NCI-H2081 (cell line): ENCODE measurements around the gene SYCP2.

Experiments used
- DNase-seq, 2 experiments: peaks; one replicate each; lab custom pipeline; 2025; lab: John Stamatoyannopoulos, UW

Gene SYCP2

DNA sequence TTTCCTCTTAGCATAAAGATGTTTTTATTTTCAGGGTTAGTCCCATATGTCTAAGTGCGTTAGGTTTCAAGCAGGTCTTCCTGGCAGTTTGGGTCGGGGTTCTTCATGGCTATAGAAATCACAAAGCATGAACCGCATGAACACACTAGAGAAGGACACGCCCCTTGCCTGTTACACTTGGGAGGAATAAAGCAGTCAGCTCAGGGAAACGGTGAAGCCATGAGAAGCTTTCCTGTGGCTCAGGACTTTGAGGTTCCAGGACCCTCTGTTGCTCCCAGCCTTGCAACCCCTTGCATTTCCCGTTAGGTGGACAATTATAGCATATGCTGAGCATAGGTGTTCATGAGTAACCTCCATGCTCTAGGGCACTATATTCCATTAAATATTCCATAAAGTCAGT, 96.7 kb downstream of the SYCP2 start:
- no peak for DNase-seq

DNA sequence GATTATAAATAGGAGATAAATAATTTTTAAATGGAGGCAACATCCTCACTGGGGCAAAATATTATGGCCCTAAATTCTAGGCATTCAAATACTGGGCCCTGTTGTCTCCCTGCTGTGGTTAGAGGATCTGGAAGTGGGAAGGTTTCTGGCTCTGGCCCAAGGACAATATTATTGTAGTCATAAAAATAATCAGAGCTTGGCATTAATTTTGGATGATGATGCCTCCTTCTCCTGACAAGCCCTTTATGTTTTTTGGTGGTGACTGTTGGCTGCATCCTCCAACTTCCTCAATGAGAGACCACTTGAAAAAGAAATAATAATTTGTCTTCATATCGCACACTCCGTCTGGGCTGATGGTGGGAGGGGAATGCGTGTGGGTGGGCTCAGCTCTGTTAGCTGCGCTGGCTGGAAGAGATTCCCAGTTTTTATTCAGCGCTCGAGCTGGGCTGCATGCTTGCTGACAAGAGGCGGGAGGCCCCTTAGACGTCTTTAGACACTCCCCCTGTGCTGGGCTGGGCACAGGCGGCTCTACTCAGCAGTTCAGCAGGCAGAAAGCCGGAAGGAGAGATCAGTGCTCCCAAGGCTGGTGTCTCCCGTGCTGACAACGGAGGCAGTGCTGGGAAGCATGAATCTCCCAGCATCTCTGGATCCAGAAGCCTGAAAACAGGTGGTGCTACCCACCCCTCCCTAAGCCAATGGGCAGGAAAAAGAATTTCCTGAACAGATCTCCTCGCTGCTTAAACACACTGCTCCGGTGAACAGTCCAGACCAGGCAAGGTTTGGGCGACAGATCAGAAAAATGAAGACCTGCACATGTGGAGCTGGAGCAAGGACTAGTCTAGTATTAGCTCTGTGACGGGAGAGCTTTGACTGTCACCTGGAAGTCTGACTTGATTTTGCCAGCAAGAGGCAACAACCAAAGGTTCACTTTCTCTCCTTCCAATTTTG, 97.7 kb downstream of the SYCP2 start:
- peak in 1 of 2 experiments; percentile 31 for DNase-seq

DNA sequence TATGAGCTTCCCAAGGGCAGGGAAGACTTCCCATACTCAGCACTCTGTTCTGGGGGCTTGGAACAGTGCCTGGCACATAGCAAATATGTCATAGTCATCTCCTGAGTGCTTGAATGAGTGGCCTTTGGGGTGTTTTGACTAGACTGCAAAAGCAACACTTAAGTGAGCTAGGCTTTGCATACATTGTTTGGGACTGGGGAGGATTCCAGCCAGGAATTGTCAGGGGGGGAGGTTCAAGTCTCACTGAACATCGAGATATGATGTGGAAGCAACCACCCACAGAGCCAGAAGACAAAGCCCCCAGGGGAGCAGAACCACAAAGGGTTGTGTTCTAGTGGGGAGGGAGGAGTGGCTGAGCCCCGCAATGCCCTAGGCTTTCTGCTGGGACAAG, 98.4 kb downstream of the SYCP2 start:
- DNase-seq: no peak

DNA sequence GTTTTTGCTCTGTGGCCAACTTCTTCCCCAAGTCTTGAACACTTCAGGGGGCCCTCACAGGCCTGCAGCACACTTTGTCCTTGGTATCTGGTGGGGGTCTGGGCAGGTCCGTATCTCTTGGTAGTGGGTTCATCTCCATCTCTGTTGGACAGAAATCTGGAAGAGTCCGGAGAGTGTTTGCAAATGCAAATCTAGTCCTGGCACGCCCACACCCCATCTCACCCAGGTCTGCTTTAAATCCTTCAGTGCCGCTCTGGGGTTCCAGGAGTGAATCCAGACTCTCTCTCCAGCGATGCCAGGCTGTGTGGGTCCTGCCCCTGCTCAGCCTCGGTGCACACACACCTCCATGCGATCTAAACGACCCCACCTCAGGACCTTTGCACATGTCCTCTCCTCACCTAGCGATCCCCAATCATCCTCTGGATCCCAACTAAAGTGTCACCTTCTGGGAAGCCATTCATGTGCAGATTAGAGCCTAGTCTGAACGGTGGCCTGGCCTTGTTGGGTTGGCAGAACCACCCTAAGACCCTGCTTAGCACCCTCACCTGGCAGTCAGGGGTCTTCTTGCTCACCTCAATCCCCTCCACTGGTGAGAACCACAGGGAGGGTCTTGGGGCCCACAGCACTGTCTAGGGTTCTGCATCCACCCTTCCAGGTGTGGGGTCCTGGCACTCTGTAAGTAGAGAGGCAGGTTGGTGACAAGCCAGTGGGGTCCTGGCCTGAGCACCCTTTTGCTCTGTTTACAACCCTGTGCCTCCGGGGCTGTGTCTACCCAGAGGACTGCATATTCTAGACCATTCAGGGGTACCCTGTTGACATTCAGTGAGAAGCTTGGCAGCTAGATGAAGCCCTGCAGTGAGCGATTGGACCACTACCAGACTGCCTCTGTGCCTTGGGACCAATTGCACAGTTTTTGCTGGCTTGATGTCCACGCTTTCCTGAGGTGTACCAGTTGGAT, 100.8 kb downstream of the SYCP2 start:
- no peak for DNase-seq

DNA sequence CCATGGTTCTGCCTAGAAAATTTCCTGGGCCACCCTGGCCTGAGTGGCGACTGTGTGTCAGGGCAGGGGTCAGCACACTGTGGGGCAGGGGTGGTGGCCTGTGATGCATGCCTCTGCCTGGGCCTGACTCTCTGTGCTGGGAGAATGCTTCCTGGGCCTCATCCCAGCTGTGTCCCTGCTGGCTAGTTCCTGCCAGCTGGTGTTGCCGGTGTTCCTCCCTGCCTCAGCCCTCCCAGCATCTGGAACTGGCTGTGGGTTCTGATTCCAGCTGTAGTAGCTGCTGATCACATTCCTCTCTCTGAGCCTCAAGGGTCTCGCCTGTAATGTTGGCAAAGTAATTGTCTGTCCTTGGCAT, 101.5 kb downstream of the SYCP2 start:
- no peak for DNase-seq

DNA sequence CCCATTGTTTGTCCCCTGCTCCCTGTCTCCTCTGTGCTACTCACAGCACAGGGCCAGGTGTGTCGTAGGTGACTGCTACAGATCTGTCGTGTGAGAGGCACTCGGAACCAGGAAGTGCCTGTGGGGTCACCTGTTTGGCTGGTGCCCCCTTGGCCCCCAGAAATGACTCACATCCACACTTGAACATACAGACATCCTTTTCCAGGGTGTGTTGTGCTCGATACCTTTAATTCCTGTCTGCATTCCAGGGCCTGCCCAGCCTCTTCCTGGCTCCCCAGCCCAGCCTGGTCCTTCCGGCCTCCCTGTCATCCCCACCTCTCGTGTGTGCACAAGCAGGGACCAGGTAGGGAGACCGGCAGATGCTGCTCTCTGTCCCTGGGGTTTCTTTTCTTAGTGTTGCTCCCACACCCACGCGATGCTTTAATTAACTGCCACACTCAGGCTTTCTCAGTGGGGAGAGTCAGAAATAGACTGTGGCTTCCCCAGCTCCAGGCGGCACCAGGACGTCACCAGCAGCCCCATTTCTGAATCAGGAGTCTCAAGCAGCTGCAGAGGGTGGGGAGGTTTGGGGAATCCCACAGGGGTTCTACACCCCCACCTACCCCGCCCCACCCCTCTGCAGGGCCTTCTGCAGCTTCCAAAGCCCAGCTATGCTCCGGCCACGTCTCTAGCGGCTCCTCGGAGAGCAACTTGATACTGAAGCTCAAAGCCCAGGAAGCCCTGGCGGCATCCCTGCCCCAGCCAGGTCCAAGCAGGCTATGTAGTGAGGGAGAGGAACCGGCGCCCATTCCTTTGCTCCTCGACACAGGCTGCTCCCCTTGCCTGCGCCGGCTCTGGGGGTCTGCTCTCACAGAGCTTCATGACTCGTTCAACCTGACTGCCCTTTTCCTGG, 102.2 kb downstream of the SYCP2 start:
- DNase-seq: no peak

DNA sequence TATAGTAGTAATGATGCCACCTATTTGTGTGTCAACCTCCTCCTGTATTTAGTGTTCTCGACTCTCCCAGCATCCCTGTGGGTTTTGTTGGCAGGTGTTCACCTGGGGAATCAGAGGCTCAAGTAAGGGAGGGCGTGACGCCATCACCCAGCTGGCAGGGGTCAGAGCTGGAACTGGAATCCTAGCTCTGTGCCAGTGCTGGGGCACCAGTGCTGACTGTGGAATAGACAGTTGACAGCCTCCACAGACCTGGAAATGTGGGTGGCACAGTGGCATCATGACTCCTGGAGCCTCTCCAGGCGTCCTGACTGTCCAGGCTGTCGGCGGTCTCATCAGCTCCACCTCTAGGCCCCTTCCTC, 102.8 kb downstream of the SYCP2 start:
- DNase-seq: peak in 1 of 2 experiments; percentile 39

DNA sequence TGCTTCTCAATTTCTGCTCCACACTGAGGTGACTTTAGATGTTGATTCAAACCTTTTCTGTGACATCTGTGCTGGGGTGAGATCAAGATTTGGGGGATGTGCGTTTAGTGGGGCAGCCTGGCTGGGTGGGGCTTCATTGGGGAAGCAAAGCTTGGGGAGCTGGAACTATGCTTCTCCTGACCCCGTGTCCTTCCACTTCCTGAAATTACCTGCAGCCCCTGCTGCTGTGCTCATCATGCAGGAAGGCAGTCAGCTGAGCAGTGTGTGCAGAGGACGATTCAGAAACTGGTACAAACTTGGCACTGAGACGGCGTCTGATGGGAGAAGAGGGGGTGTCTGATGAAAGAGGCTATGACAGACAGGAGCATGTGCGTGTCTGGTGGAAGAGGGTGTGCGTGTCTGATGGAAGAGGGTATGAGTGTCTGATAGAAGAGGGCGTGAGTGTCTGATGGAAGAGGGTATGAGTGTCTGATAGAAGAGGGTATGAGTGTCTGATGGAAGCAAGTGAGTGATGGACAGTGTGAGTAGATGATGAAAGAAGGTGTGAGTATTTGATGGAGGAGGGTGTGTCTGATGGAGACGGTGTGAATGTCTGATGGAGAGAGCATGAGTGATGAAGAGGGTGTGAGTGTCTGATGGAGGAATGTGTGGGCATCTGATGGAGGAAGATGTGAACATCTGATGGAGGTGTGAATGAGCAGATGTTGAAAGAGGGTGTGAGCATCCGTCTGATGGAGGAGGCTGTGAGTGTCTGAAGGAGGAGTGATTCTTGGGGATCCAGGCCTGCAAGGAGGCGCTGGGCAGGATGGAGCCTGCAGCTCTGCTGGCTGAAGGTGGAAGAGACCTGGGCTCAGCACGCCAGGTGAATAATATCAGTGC, 103.4 kb downstream of the SYCP2 start:
- DNase-seq: no peak

DNA sequence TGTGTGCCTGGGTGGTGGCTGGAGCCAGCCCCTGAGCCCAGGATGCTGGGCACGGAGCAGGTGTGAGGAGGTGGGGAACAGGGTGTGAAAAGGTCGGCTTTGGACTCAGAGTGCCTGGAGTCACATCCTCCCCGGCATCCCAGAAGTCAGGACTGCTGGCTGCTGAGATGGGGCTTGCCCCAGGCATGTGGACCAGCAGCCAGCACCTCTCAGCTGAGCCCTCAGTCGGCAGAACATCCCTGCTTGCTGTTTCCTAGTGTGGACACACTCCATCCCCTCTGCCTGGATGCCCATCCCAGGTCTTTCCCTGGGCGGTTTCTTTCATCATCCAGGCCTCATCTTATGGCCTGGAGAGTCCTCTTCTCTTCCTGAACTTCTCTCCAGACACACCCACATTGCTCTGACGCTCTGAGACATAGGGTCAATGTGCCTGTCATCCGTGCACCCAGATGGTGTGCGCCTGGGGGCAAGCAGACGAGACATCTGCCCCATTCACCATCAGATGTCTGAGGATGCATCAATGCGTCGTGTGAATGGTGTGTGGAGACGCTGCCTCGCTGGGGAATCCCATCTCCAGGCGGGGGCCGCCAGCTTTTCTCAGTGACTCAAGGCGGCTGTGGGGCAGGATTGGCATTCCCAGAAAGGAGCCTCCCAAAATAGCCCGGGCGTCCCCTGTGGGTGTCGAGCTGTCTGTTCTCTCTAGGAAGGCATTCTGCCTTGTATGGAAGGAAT, 104.2 kb downstream of the SYCP2 start:
- no peak for DNase-seq

DNA sequence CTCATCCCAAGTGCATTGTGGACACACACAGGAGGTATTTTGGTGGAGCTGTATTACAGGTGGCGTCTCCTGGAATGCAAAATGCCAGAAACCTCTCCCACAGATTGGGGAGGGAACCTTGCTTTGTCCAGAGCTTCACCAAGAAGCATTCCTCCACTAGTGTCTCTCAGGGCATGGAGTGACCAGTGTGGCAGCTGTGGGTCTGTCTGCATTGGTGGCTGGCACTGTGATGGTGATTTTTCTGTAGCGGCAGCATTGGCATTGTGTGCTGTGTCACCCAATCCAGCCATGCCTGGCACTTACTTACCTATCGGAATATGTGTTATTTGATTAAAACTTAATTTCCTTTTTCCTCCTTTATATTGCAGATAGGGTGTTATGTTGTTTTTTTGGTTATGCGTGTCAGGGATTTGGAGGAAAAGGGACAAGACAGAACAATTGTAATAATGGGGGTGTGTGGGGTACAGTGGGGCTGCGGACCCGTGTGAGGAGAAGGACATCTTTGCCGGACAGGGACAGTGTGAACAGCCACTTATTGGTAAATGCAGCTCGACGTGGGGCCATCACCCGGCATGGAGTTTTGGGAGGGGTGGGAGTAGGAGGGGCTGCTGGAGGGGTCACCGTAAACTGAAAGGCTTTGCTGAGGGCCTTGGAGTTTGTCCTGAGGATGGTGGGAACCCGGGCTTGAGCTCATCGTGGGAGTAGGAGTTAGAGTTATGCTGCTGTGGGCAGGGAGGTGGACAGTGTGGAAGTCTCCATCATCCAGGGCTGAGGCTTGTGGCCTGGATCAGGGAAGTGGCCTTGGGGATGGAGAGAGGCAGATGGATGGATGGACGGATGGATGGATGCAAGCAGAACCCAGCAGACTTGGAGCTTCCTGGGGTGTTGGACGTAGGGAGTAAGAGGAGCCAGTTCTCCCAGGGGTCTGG, 105.0 kb downstream of the SYCP2 start:
- no peak for DNase-seq

DNA sequence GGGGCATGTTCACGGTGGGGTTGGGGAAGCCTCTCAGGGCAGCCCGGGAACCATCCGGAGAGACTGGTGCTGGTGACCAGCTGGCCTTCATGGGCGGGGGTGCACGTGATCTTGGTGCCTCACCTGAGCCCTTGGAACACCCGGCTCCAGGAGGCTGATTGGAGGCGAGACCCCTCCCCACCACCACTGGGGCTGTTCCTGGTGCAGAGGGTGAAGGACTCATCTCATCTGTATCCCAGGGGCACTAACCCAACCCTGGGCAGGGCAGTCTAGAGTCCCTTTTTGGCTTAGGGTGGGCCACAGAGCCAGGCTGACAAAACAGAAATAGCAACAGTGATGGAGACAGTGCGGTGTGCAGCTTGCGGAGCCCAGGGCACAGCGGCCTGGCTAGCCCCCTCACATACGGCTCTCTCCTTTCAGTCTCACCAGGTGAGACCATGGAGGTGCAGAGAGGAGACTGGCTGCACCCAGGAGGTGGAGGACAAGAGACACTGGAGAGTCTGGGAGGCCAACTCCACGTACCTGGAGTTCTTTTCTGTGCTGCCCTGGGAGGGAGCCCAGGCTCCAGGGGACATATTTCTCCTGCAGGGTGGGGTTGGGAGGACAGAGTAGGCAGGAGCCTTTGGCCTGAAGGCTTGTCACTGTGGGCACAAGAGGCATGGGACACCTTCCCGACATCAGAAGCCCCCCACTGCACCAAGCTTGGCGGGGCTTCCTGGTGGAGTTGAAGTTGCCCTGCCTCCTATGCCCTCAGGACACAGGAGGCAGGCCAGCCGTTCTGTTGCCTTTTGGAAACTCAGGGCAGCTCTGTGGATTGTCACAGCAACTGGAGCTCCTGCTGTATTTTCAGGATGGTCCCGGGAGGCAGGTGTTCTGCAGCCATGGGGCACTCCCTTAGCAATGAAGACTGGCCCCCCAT, 106.0 kb downstream of the SYCP2 start:
- no peak for DNase-seq

DNA sequence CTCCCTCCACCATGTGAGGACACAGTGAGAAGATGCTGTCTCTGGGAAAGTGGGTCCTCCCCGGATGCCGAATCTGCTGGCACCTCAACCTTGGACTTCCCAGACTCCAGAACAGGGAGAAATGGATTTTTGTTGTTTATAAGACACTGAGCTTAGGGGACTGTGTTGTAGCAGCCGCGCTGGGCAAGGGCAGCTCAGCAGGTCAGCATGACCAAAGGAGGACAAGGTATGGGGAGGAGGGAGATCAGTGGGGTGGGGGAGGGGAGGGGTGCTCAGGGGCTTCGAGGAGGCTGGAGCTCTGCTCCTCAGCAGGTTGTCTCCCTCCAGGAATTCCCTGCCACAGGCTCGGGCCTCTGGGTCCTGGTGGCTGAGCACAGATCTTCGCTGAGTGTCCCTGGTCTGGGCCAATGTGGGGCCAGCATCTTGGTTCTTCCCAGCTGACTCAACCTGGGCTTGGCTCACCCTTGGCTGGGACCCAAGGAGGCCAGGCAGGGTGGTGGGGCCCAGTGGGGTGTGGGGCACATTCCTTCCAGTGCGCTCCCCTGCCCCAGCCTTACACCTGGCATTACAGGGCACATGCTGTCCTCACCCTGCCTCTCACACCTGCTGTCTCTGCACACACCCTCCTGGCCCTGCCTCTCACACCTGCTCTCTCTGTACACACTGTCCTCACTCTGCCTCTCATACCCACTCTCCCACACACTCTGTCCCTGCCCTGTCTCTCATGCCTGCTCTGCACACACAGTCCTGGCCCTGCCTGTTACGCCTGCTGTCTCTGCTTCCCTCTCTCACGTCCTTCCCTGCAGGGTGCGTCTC, 107.3 kb downstream of the SYCP2 start:
- peak; percentile 43 to 63 for DNase-seq

DNA sequence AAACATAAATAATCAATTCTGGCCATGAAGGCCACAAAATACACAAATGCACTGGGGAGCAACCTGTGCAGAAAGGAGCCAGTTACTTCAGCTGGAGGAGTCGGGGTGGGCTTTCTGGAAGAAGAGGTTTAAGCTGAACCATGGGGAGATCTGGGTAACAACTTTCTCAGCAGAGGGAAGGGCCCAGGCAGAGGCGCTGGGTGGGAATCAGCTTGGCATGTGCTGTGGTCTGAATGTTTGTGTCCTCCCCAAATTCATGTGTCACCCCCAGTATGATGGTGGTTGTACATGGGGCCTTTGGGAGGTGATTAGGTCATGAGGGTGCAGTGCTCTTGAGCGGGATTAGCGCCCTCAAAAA, 107.9 kb downstream of the SYCP2 start:
- DNase-seq: no peak

DNA sequence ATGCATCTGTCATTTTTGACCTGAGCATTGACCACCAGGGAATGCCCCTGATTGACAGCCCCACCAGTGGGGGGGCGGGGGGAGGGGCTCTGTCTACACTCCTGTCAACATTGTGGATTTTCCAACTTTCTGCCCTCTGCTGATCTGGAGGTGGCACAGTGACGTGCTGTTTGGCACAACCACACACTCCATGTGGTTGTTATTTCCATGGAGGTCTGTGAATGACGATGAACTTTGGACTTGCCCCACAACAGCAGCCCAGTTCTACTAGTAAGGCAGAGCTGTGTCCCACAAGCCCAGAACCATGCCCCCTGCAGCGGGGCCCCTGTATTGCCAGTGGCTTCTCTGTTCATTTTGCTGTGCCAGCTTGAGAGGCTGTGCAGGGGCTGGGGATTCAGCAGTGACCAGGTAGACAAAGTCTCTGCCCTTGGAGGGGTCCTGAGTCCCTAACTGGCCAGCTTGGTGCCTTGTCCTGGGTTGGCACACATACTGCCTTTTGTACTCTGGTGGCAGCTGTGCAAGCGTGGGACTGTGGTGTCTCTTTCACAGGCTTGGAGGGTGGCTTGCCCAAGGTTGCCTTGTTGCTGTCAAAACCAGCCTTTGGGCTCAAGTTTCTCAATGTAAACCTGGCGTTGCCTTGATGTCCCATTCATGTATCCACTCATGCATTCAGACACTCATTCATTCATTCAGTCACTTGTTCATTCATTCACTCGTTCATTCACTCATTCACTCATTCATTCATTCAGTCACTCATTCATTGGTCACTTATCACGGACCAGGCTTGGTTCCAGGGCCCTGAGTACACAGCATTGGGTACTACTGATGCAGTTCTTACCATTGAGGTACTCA, 108.5 kb downstream of the SYCP2 start:
- no peak for DNase-seq

DNA sequence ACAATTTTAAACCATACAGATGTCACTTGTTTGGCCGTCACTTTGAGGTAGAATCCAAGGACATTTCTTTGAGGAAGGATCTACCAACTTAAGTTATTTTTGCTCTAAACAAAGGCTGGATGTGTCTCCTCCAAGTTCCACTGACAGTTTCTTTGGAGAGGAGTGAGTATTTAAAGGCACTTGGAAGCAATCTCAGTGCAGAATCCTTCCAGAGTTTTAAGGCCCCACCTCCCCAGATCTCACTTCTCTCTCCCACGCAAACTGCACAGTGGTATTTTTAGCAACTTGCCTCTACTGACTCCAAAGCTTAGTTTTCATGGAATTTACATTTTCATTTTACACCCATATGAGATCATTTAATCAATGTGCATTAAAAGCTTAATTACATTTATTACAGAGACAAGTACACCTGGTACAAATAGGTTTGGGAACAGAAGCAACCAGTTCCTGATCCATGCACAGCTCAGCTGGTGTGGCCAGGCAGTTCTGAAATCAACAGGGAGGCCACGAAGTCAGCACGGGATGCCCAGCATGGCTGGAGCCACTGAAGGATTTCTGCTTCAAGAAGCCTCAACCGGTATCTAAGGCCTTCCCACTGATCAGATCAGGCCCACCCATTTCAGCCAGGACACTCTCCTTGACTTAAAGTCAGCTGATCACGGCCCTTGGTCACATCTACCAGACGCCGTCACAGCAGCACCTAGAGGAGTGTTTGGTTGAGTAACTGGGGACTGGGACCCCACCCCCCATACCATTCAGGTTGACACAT, 109.8 kb downstream of the SYCP2 start:
- no peak for DNase-seq

DNA sequence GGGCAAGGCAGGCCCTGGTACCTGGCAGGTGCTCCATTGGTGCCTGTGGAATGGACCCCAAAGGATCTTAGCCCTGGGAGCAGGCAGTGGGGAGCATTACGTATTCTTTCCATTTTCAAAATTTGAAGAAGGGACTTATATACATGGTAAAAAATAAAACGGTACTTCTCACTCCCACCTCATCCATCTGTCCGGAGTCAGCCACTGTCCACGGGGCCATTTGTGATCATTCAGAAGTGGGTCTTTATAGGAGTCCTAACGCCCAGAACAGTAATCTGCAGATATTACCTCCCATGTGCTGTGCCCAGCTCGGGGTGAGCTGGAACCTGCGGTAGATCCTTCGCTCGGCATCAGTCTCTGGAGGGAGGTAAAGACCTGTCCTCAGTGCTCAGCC, 110.4 kb downstream of the SYCP2 start:
- no peak for DNase-seq
